GM12878 (cell line): ENCODE data around the gene YIPF6. TPM values are rescaled to one million over a fixed set of nuclear protein-coding genes. Genes with fewer than 3 reads are reported as not detected.

ENCODE experiments used
- ATAC-seq: fragments of 200-7000 bp; cut with Tn5 transposase; 3 replicates; pipeline ENCODE4 v1.9.1; 2020; ENCODE audit warnings: mild to moderate bottlenecking, moderate library complexity
- BruUV-seq: library from RNA; stranded (reverse); fragments of 400-500 nt; replicated peaks from 2 replicates; lab custom pipeline; 2021; lab: Mats Ljungman, UMichigan
- CTCF ChIA-PET: fragments of 300-600 bp; sonication (Branson Sonifier 250); formaldehyde crosslinking; extraction: SDS; loops from one replicate; lab custom pipeline; 2021; ENCODE audit warnings: inconsistent platforms; lab: Yijun Ruan, JAX
- POLR2A ChIA-PET: fragments of 350-600 bp; formaldehyde crosslinking; extraction: SDS; loops from one replicate; lab custom pipeline; 2021; ENCODE audit warnings: inconsistent platforms; lab: Charles Lee
- RAD21 ChIA-PET: fragments of 300-600 bp; sonication (Branson Sonifier 250); formaldehyde crosslinking; loops from one replicate; lab custom pipeline; 2023; ENCODE audit warnings: antibody characterized with exemption; ENCODE audit not compliant: unreplicated experiment; lab: Charles Lee
- SMC1A ChIA-PET: fragments of 300-600 bp; sonication (Branson Sonifier 250); formaldehyde crosslinking; loops from one replicate; lab custom pipeline; 2023; ENCODE audit not compliant: unreplicated experiment, uncharacterized antibody; lab: Charles Lee
- DNase-seq: peaks from one replicate; pipeline ENCODE4 v3.0.0-alpha.2; 2011; ENCODE audit warnings: low read depth, low spot score
- FAIRE-seq: peaks from 3 replicates; lab custom pipeline; 2011; peaks lifted over from hg19 to GRCh38; lab: Jason Lieb, UNC
- H2AFZ ChIP-seq: 2 replicates; pipeline ENCODE4 v1.6.0; 2011; ENCODE audit warnings: low read depth, low read length, control low read depth; ENCODE audit not compliant: control insufficient read depth
- H3K27ac ChIP-seq: 2 replicates; pipeline ENCODE4 v1.5.1; 2011; ENCODE audit warnings: control low read depth; ENCODE audit not compliant: control insufficient read depth, insufficient read depth
- H3K27me3 ChIP-seq, 2 experiments: replicated peaks in 1 of 2; 2 replicates each; pipeline versions ENCODE4 v1.6.0 to v1.6.1; 2011; ENCODE audit warnings: low read length in 1 of 2; ENCODE audit not compliant: control insufficient read depth in 2 of 2, insufficient read depth in 2 of 2
- H3K36me3 ChIP-seq, 2 experiments: 2 replicates each; pipeline ENCODE4 v1.5.1; 2011; ENCODE audit warnings: low read length in 1 of 2; ENCODE audit not compliant: control insufficient read depth in 2 of 2, insufficient read depth in 2 of 2
- H3K4me1 ChIP-seq: 2 replicates; pipeline ENCODE4 v1.6.1; 2011; ENCODE audit warnings: mild to moderate bottlenecking, low read length, moderate library complexity, mixed read lengths; ENCODE audit not compliant: control insufficient read depth, insufficient read depth
- H3K4me2 ChIP-seq: 2 replicates; pipeline ENCODE4 v1.6.0; 2011; ENCODE audit warnings: control low read depth; ENCODE audit not compliant: control insufficient read depth, insufficient read depth
- H3K4me3 ChIP-seq: fragments of 200-600 bp; sonication (generic); 2 replicates; pipeline ENCODE4 v1.5.1; 2016
- H3K79me2 ChIP-seq: 2 replicates; pipeline ENCODE4 v1.6.0; 2011; ENCODE audit warnings: low read length; ENCODE audit not compliant: control insufficient read depth, insufficient read depth
- H3K9ac ChIP-seq: 2 replicates; pipeline ENCODE4 v1.8.0; 2011; ENCODE audit warnings: low read length, control low read depth, mixed read lengths; ENCODE audit not compliant: control insufficient read depth, insufficient read depth
- H3K9me3 ChIP-seq: replicated peaks from 3 replicates; pipeline ENCODE4 v1.5.1; 2011; ENCODE audit warnings: mild to moderate bottlenecking, low read length; ENCODE audit not compliant: control insufficient read depth, insufficient read depth
- H4K20me1 ChIP-seq: 2 replicates; pipeline ENCODE4 v1.6.0; 2011; ENCODE audit not compliant: control insufficient read depth, insufficient read depth
- BACH1 ChIP-seq: fragments of 450-650 bp; IDR thresholded peaks from 2 replicates; pipeline ENCODE4 v1.6.1; 2017; ENCODE audit warnings: mild to moderate bottlenecking, borderline replicate concordance
- ETV6 ChIP-seq, 2 experiments: fragments of 450-650 bp in 1 of 2; IDR thresholded peaks in 1 of 2; conservative IDR thresholded peaks in 1 of 2; 2 replicates each; pipeline ENCODE4 v1.6.1; 2014; ENCODE audit warnings: antibody characterized with exemption in 1 of 2, borderline replicate concordance in 1 of 2, low read depth in 1 of 2, mild to moderate bottlenecking in 1 of 2, moderate library complexity in 1 of 2
- HDAC2 ChIP-seq: fragments of 200-600 bp; sonication (generic); IDR thresholded peaks from 2 replicates; pipeline ENCODE4 v1.6.1; 2017
- RAD51 ChIP-seq: fragments of 450-650 bp; IDR thresholded peaks from 2 replicates; pipeline ENCODE4 v1.6.1; 2016; ENCODE audit warnings: moderate library complexity, mild to moderate bottlenecking, inconsistent platforms
- RB1 ChIP-seq: fragments of 450-650 bp; formaldehyde crosslinking; IDR thresholded peaks from 2 replicates; pipeline ENCODE4 v1.6.1; 2017; ENCODE audit warnings: mild to moderate bottlenecking, borderline replicate concordance
- RUNX3 ChIP-seq: IDR thresholded peaks from 2 replicates; pipeline ENCODE4 v1.6.1; 2012; ENCODE audit warnings: low read length, inconsistent platforms
- SIX5 ChIP-seq: IDR thresholded peaks from 2 replicates; pipeline ENCODE4 v1.6.1; 2011; ENCODE audit warnings: mild to moderate bottlenecking, low read depth, low read length, moderate library complexity; ENCODE audit not compliant: severe bottlenecking
- SP1 ChIP-seq: IDR thresholded peaks from one replicate; pipeline ENCODE4 v1.6.1; 2011; ENCODE audit warnings: low read depth, low read length
- SUZ12 ChIP-seq: fragments of 200-600 bp; sonication (generic); IDR thresholded peaks from one replicate; pipeline ENCODE4 v1.6.1; 2018; ENCODE audit warnings: antibody characterized with exemption, mild to moderate bottlenecking; ENCODE audit not compliant: unreplicated experiment
- ZSCAN29 ChIP-seq: fragments of 450-650 bp; IDR thresholded peaks from 2 replicates; pipeline ENCODE4 v1.6.1; 2017; ENCODE audit warnings: mild to moderate bottlenecking, moderate library complexity
- WGBS: methylation state at CpG from one replicate; pipeline ENCODE4 v1.1.6; 2016; ENCODE audit warnings: low lambda C conversion rate; ENCODE audit not compliant: insufficient replicate concordance, insufficient coverage; ENCODE audit errors: missing lambda C conversion rate; 5-methylcytosine and 5-hydroxymethylcytosine counted together
- in situ Hi-C: fragments of 300-500 bp; cut with MboI; formaldehyde crosslinking; loops from 9 replicates; pipeline ENCODE4 v1.14.3; 2018; ENCODE audit warnings: mixed read lengths
- intact Hi-C: fragments of 100-400 bp; cut with micrococcal nuclease; formaldehyde crosslinking; loops from one replicate; pipeline ENCODE4 v1.14.2; 2022; ENCODE audit not compliant: unreplicated experiment
- polyA plus RNA-seq, 11 experiments: library from polyadenylated mRNA; depleted of rRNA in 4 of 11; unstranded in 6 of 11; stranded (reverse) in 5 of 11; fragments of >200 nt; fragmentation: Nextera tagmentation in 4 of 11; fragmentation: Illumina TruSeq in 1 of 11; extraction: Ambion mirVana in 4 of 11; extraction: Trizol in 1 of 11; gene quantifications; 1 replicate in 1 of 11; 2 replicates in 10 of 11; pipeline versions ENCODE4 v1.2.1 to v1.2.3, GENCODE V29; 2011 to 2016; ENCODE audit warnings: inconsistent platforms in 2 of 11, missing spikeins in 2 of 11, low read depth in 1 of 11
- total RNA-seq, 4 experiments: library from RNA; depleted of rRNA in 3 of 4; stranded (reverse); fragments of >200 nt in 3 of 4; fragmentation: Illumina TruSeq in 1 of 4; extraction: Trizol in 1 of 4; gene quantifications; 2 replicates each; pipeline versions ENCODE4 v1.2.1 to v1.2.3, GENCODE V29; 2013 to 2021

Gene YIPF6
- total and polyA plus RNA-seq, 10 of the 15 experiments (the other 5 are each of a cell fraction or from before 2014, with no cell fraction given): 5.9 to 23.1 (median 12.2) TPM

DNA sequence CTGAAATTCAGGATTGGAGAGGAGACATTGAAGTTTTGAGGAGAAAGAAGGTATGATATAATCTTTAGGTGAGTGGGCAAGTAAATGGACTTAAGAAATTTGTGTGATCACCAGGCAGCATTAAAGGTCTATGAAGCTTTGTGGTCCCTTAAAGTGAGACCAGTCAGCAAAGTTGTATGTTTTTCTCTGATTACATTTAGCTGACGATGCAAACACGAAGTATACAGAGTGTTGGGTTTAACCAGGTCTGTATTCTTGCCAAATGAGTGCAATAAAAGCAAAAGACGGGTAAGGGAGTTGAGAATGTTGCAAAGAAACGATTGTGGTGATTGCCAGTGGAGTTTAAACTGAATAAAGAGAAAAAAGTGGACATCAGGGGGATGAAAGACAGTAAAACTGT lies 11.6 kb upstream of the YIPF6 start:
- H3K4me2 ChIP-seq: no peak overlapping the region
- SMC1A ChIA-PET: no interaction called here
- 5% methylated on average over 4 of the region's 4 CpGs for WGBS
- TF ChIP-seq SIX5 (no peak), SUZ12 (no peak), HDAC2 (no peak), BACH1 (no peak), RB1 (no peak), RUNX3 (no peak), ZSCAN29 (no peak)
- TF ChIP-seq, all 136 proteins: peak for 0
- in situ Hi-C loops: no loop called here
- Histone ChIP-seq H3K36me3 (no peaks in the 10 kb centered on the region), H3K79me2 (no peaks in the 10 kb centered on the region), H3K9ac (no peak overlapping the region), H3K4me3 (no peak overlapping the region), H3K27ac (no peak overlapping the region), H4K20me1 (no peaks in the 10 kb centered on the region), H3K9me3 (no peaks in the 10 kb centered on the region; the same call in 2 of the 3 replicates), H3K27me3 (no peaks in the 10 kb centered on the region), H2AFZ (no peak overlapping the region), H3K4me1 (no peaks in the 10 kb centered on the region)
- DNase-seq (no peak), FAIRE-seq (no peak), ATAC-seq (no peak)
- RAD21 ChIA-PET: no interaction called here
- POLR2A ChIA-PET: no interaction called here
- intact Hi-C loops: no loop called here
- no TSS peak for BruUV-seq
- CTCF ChIA-PET: no interaction called here

- ChIA-PET RAD21 (no interaction called here), SMC1A (no interaction called here)
- Histone ChIP-seq H3K27ac (no peak overlapping the region), H3K9me3 (no peaks in the 10 kb centered on the region; the same call in 2 of the 3 replicates), H2AFZ (no peak overlapping the region), H3K36me3 (no peaks in the 10 kb centered on the region)
- in situ Hi-C loops: no loop called here
- no TSS peak for BruUV-seq
- no peak for FAIRE-seq
- TF ChIP-seq SP1 (no peak), ETV6 (conservative IDR thresholded peaks at IDR 0.05 in 1 of 2, IDR thresholded peaks at IDR 0.05 in 1 of 2; ENCODE audit: borderline replicate concordance in 1 of 2, low read depth in 1 of 2) (no peak), RAD51 (no peak)
- TF ChIP-seq, all 136 proteins: peak for 0
- H3K79me2 ChIP-seq: no peaks in the 10 kb centered on the region
- POLR2A ChIA-PET: no interaction called here
- intact Hi-C loops: no loop called here
- H3K4me1 ChIP-seq: no peaks in the 10 kb centered on the region
- no peaks in the 10 kb centered on the region for H3K27me3 ChIP-seq
- H4K20me1 ChIP-seq: no peaks in the 10 kb centered on the region
- no peak overlapping the region for H3K9ac ChIP-seq
- DNase-seq (no peak), ATAC-seq (no peak)
- WGBS: 35% methylated on average over 1 of the region's 1 CpG
- no peak overlapping the region for H3K4me3 ChIP-seq
- CTCF ChIA-PET: no interaction called here
- no peak overlapping the region for H3K4me2 ChIP-seq
These were observed 10.9 kb upstream of the YIPF6 start for GRCh38 chrX:68487924-68488323.
